ELR (cell line): Measurements from ENCODE around the gene NHLH1.
A peak's percentile ranks its signal among the peaks of the same experiment; 100 is the strongest.
"Not testable (repeated sequence)": the region's sequence is repeated elsewhere in the genome, so short reads cannot be mapped to it uniquely, and the experiment has no call there.

Experiments used
- DNase-seq: peaks from one replicate; pipeline ENCODE4 v3.0.0-alpha.2; 2015; ENCODE audit warnings: low read depth

Gene NHLH1

GRCh38 chr1:160377585-160378206 is 10.8 kb downstream of the NHLH1 start:
- DNase-seq: peak; percentile 91

- DNase-seq: not testable (repeated sequence)
These were observed 17.9 kb downstream of the NHLH1 start for GRCh38 chr1:160384812-160385211.

GRCh38 chr1:160388406-160388805 is 21.5 kb downstream of the NHLH1 start:
- DNase-seq: not testable (repeated sequence)

GRCh38 chr1:160394673-160395072 is 27.8 kb downstream of the NHLH1 start:
- DNase-seq: no peak

GRCh38 chr1:160397651-160398050 is 30.8 kb downstream of the NHLH1 start:
- DNase-seq: no peak

- no peak for DNase-seq
These were observed 32.0 kb downstream of the NHLH1 start for GRCh38 chr1:160398823-160399222.

- no peak for DNase-seq
These were observed 32.8 kb downstream of the NHLH1 start for GRCh38 chr1:160399544-160400222.

- no peak for DNase-seq
These were observed 33.4 kb downstream of the NHLH1 start, which contains the start of gene VANGL2 for GRCh38 chr1:160400223-160400645. TSS of gene VANGL2 (plus strand) at chr1:160400564. CDS start at chr1:160415838, 15,274 bp downstream.

GRCh38 chr1:160400646-160401486 is 34.0 kb downstream of the NHLH1 start:
- DNase-seq: no peak

GRCh38 chr1:160401487-160401805 is 34.6 kb downstream of the NHLH1 start:
- no peak for DNase-seq

- no peak for DNase-seq
These were observed 35.3 kb downstream of the NHLH1 start for GRCh38 chr1:160402001-160402795.

GRCh38 chr1:160403244-160403643 is 36.4 kb downstream of the NHLH1 start:
- DNase-seq: no peak

GRCh38 chr1:160404094-160404493 is 37.2 kb downstream of the NHLH1 start:
- DNase-seq: no peak

GRCh38 chr1:160405331-160405877 is 38.5 kb downstream of the NHLH1 start:
- DNase-seq: no peak

- DNase-seq: no peak
These were observed 39.5 kb downstream of the NHLH1 start for GRCh38 chr1:160406131-160406968.

GRCh38 chr1:160407839-160408801 is 41.2 kb downstream of the NHLH1 start:
- DNase-seq: peak; percentile 31

GRCh38 chr1:160408864-160409263 is 42.0 kb downstream of the NHLH1 start:
- DNase-seq: no peak

GRCh38 chr1:160409486-160409885 is 42.6 kb downstream of the NHLH1 start:
- no peak for DNase-seq

- no peak for DNase-seq
These were observed 43.6 kb downstream of the NHLH1 start for GRCh38 chr1:160410406-160411005.
